Panc1 (cell line): Measurements from ENCODE around the gene ACSS1.

ENCODE experiments used
- POLR2AphosphoS5 ChIP-seq: IDR thresholded peaks from 2 replicates; pipeline ENCODE4 v1.6.1; 2012; ENCODE audit warnings: mild to moderate bottlenecking, low read depth, low read length, moderate library complexity
- TCF7L2 ChIP-seq: IDR thresholded peaks from 2 replicates; pipeline ENCODE4 v1.6.1; 2011; ENCODE audit warnings: mild to moderate bottlenecking, low read depth, low read length, inconsistent platforms
- TF ChIP-seq, protein P1 (sequence below): fragments of 450-650 bp; IDR thresholded peaks from 2 replicates; pipeline ENCODE4 v1.5.1; 2017; ENCODE audit warnings: mild to moderate bottlenecking
- TF ChIP-seq, protein P2 (sequence below), 2 experiments: IDR thresholded peaks; 2 replicates each; pipeline ENCODE4 v1.6.1; 2011 to 2012; ENCODE audit warnings: low read depth in 2 of 2, control low read depth in 1 of 2, low read length in 1 of 2, mild to moderate bottlenecking in 1 of 2, moderate library complexity in 1 of 2; ENCODE audit not compliant: insufficient read depth in 1 of 2

DNA sequence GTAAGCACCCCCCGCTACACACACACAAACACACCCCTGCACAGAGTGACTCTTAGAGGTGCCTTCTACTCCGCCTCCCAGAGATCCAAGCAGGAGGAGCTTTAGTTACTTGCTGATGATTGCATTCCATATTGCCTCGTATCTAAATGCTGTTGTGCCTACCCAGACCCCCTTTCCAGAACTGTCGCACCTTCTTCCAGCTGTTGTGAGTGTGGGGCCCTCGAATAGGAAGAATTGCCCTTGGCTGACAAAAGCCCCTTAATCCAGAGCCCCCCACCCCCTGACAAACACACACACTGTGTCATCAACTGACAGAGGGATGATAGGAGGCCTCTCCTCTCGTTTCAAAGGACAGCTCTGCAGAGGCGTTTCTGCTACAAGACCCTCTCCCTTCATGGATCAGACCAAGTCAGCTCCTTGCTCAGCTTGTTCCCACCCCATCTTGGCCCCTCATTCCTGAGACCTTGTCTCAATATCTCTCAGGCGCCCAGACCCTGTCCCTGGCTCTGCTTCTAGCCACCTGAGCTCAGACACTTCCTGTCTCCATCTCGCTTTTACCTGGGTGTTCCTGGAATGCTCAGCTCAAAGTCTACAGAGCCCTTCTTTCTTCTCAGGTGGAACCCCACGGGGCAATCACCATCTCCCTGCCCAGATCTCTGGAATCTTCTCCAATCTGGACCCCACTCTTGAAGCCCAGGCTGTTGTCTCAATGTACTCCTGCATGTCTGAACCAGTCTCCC lies 28.0 kb upstream of the ACSS1 start:
- TF ChIP-seq TCF7L2 (no peak), POLR2AphosphoS5 (no peak)
- TF ChIP-seq, protein P1, sequence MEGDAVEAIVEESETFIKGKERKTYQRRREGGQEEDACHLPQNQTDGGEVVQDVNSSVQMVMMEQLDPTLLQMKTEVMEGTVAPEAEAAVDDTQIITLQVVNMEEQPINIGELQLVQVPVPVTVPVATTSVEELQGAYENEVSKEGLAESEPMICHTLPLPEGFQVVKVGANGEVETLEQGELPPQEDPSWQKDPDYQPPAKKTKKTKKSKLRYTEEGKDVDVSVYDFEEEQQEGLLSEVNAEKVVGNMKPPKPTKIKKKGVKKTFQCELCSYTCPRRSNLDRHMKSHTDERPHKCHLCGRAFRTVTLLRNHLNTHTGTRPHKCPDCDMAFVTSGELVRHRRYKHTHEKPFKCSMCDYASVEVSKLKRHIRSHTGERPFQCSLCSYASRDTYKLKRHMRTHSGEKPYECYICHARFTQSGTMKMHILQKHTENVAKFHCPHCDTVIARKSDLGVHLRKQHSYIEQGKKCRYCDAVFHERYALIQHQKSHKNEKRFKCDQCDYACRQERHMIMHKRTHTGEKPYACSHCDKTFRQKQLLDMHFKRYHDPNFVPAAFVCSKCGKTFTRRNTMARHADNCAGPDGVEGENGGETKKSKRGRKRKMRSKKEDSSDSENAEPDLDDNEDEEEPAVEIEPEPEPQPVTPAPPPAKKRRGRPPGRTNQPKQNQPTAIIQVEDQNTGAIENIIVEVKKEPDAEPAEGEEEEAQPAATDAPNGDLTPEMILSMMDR: no peak
- TF ChIP-seq, protein P2, sequence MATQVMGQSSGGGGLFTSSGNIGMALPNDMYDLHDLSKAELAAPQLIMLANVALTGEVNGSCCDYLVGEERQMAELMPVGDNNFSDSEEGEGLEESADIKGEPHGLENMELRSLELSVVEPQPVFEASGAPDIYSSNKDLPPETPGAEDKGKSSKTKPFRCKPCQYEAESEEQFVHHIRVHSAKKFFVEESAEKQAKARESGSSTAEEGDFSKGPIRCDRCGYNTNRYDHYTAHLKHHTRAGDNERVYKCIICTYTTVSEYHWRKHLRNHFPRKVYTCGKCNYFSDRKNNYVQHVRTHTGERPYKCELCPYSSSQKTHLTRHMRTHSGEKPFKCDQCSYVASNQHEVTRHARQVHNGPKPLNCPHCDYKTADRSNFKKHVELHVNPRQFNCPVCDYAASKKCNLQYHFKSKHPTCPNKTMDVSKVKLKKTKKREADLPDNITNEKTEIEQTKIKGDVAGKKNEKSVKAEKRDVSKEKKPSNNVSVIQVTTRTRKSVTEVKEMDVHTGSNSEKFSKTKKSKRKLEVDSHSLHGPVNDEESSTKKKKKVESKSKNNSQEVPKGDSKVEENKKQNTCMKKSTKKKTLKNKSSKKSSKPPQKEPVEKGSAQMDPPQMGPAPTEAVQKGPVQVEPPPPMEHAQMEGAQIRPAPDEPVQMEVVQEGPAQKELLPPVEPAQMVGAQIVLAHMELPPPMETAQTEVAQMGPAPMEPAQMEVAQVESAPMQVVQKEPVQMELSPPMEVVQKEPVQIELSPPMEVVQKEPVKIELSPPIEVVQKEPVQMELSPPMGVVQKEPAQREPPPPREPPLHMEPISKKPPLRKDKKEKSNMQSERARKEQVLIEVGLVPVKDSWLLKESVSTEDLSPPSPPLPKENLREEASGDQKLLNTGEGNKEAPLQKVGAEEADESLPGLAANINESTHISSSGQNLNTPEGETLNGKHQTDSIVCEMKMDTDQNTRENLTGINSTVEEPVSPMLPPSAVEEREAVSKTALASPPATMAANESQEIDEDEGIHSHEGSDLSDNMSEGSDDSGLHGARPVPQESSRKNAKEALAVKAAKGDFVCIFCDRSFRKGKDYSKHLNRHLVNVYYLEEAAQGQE (IDR thresholded peaks at IDR 0.05; ENCODE audit: insufficient read depth in 1 of 2, low read depth in 2 of 2, low read length in 1 of 2): no peak
